Heart left ventricle (tissue), 16 donors: ENCODE measurements around the gene RAD51B. TPM values are rescaled to one million over a fixed set of nuclear protein-coding genes. Genes with fewer than 3 reads are reported as not detected.
A peak's percentile ranks its signal among the peaks of the same experiment; 100 is the strongest.

Source experiments
- ATAC-seq, 4 donors: fragments of 200-7000 bp; cut with Tn5 transposase; one replicate each; pipeline ENCODE4 v1.9.1; 2020 to 2022; ENCODE audit warnings: moderate library complexity in 4 of 4, mild to moderate bottlenecking in 3 of 4, moderate number of reproducible peaks in 1 of 4
- DNase-seq, 5 donors: peaks; one replicate each; pipeline ENCODE4 v3.0.0-alpha.2; 2020
- H3K27ac ChIP-seq, 12 donors: fragments of 200-600 bp; sonication (generic) in 4 of 12; one replicate each; pipeline versions ENCODE4 v1.5.0 to v1.8.0; 2016 to 2022; ENCODE audit warnings: mild to moderate bottlenecking in 2 of 12
- H3K27me3 ChIP-seq, 9 donors: fragments of 200-600 bp; sonication (generic) in 2 of 9; one replicate each; pipeline versions ENCODE4 v1.5.1 to v1.8.0; 2016 to 2022; ENCODE audit warnings: mild to moderate bottlenecking in 3 of 9
- H3K36me3 ChIP-seq, 9 donors: fragments of 200-600 bp; sonication (generic) in 2 of 9; one replicate each; pipeline versions ENCODE4 v1.5.0 to v1.8.0; 2018 to 2022; ENCODE audit warnings: mild to moderate bottlenecking in 2 of 9
- H3K4me1 ChIP-seq, 12 donors: fragments of 200-600 bp; sonication (generic) in 4 of 12; one replicate each; pipeline versions ENCODE4 v1.5.0 to v1.8.0; 2016 to 2022; ENCODE audit warnings: mild to moderate bottlenecking in 3 of 12
- H3K4me3 ChIP-seq, 12 donors: fragments of 200-600 bp; sonication (generic) in 4 of 12; one replicate each; pipeline versions ENCODE4 v1.5.0 to v1.8.0; 2017 to 2022; ENCODE audit warnings: mild to moderate bottlenecking in 9 of 12, moderate library complexity in 4 of 12
- H3K9me3 ChIP-seq, 12 donors: fragments of 200-600 bp; sonication (generic) in 4 of 12; one replicate each; pipeline versions ENCODE4 v1.5.0 to v1.8.0; 2016 to 2022; ENCODE audit warnings: mild to moderate bottlenecking in 1 of 12
- CTCF ChIP-seq, 12 donors: fragments of 200-600 bp; sonication (generic) in 4 of 12; IDR thresholded peaks; one replicate each; pipeline versions ENCODE4 v1.5.0 to v1.8.0; 2018 to 2022; ENCODE audit warnings: antibody characterized with exemption in 12 of 12, mild to moderate bottlenecking in 5 of 12
- POLR2A ChIP-seq, 2 donors: fragments of 450-650 bp; IDR thresholded peaks; one replicate each; pipeline ENCODE4 v1.6.1; 2017; ENCODE audit warnings: antibody characterized with exemption in 2 of 2, mild to moderate bottlenecking in 2 of 2, moderate library complexity in 2 of 2
- WGBS, 4 donors: extraction: QIAGEN DNeasy Blood & Tissue Kit in 2 of 4; methylation state at CpG; one replicate each; pipeline versions ENCODE4 v1.1.5 to v1.1.7; 2013 to 2018; 5-methylcytosine and 5-hydroxymethylcytosine counted together
- intact Hi-C, 10 donors: fragments of 100-400 bp; cut with DNase I; formaldehyde crosslinking; loops; one replicate each; pipeline versions ENCODE4 v1.11.1 to v1.14.2; 2022
- polyA plus RNA-seq, 2 donors: library from polyadenylated mRNA; stranded (reverse); fragments of 200-250 nt; gene quantifications; one replicate each; pipeline ENCODE4 v1.2.3, GENCODE V29; 2013
- total RNA-seq, 9 donors: library from RNA; depleted of rRNA in 2 of 9; stranded (reverse); fragments of >200 nt in 2 of 9; fragmentation: NEBNext Ultra II Directional in 3 of 9; extraction: Animal tissue kit (Norgen Biotek cat#: 25700) in 3 of 9; gene quantifications; one replicate each; pipeline versions ENCODE4 v1.1.0 to v1.2.4, GENCODE V29; 2016 to 2023
- donor health status: ischemic (EF 13 %, LVEDD 7.1; RV severe dilation, severe dysfunction).
- donor health status: healthy with polysubstance abuse.
- donor health status: DM: no; HTN: yes; CAD: no.
- donor health status: DM: no; HTN: no; CAD: no.
- donor health status: ischemic (EF 25% LVEDD 6.9; RV normal size, moderate dysfunction).
- donor health status: ischemic (EF 25% LVEDD 5.7; RV mildly dilated, moderate dysfunction).
- donor health status: healthy.
- donor health status: DM: yes; HTN: yes; CAD: no.
- donor health status: ischemic (EF 35%, LVEDD 5.7; RV mildly dilated, moderate dysfunction).
- donor health status: nonischemic (EF 11% LVEDD 7.7; RV severe dilation, severe dysfunction).
- donor health status: DM: yes; HTN: yes; CAD: no.
- donor health status: PGD.
- donor health status: ischemic (EF 29% LVEDD 5.4; RV normal size, mild dysfunction).
- donor health status: nonischemic (EF 23%, LVEDD 6.1; RV moderate dilation, normal function).

Gene RAD51B
- total and polyA plus RNA-seq, 11 donors = 1.3 to 11.3 (median 3.2) TPM

DNA sequence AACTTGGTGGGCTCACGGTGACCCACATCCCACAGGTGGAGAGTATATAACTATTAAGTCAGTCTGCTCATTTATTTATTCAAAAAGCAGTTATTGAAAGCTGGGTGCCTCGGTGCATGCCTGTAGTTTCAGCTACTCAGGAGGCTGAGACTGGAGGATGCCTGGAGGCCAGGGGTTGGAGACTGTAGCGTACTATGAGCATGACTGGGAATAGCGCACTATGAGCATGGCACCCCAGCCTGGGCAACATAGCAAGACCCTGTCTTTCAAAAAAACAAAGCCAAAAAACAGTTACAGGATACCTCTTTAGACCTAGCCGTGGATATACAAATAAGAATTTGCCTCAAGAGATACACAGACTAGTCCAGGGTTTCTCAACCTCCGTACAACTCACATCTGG lies 833.5 kb downstream of the RAD51B start:
- no peak overlapping the region for H3K4me3 ChIP-seq
- no peak for DNase-seq
- no peak for ATAC-seq
- TF ChIP-seq POLR2A (IDR thresholded peaks at IDR 0.05) (no peak), CTCF (IDR thresholded peaks at IDR 0.05) (no peak)
- no peaks in the 10 kb centered on the region for H3K36me3 ChIP-seq
- H3K4me1 ChIP-seq = peaks cover 0 to 50% (median 19%) of the 10 kb centered on the region in 12 donors
- no peaks in the 10 kb centered on the region for H3K9me3 ChIP-seq
- peak overlapping the region in 1 of 12 donors; percentile 85 for H3K27ac ChIP-seq
- WGBS, 4 donors = 88 to 99% (median 97%) methylated on average over 6 of the region's 6 CpGs
- intact Hi-C loops = loop anchor here in 1 of 10 donors (10.0 kb wide), 1 partner anchor 132 kb away; no protein-coding TSS in a partner anchor
- H3K27me3 ChIP-seq = no peaks in the 10 kb centered on the region

- Histone ChIP-seq H3K27me3 (no peaks in the 10 kb centered on the region), H3K27ac (peak overlapping the region in 1 of 12 donors; percentile 85), H3K4me1 (peaks cover 0 to 57% (median 24%) of the 10 kb centered on the region in 12 donors), H3K9me3 (no peaks in the 10 kb centered on the region), H3K36me3 (no peaks in the 10 kb centered on the region), H3K4me3 (no peak overlapping the region)
- WGBS, 4 donors = 91 to 94% (median 93%) methylated on average over 3 of the region's 3 CpGs
- intact Hi-C loops = loop anchor here in 1 of 10 donors (10.0 kb wide), 1 partner anchor 131 kb away; no protein-coding TSS in a partner anchor
- DNase-seq (no peak), ATAC-seq (no peak)
- no peak for TF ChIP-seq POLR2A (IDR thresholded peaks at IDR 0.05)
- no peak for TF ChIP-seq CTCF (IDR thresholded peaks at IDR 0.05)
Observed at GRCh38 chr14:68653804-68654203, 834.2 kb downstream of the RAD51B start.

DNA sequence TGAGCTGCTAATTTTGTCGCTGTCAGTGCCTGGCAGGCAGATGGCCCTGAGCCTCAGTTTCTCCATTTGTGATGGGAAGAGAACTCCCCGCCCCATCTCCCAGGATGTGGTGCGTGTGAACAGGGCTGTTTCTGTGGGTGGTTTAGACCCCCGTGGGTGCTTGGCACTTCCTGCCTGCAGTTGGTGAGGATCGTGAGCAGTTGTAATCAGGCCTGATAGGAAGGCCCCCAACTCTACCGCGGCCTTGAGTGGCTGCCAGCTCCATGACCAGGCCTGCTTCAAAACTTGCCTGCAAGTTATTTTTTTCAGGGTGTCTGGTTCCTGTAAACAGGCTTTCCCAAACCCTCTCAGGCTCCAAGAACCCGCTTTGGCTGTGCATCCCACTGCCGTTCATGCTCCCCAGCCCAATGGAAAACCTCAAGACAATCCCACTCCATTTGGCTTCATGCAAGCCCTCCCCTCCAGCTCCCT lies 834.9 kb downstream of the RAD51B start:
- H3K27me3 ChIP-seq = no peaks in the 10 kb centered on the region
- no peak for ATAC-seq
- no peaks in the 10 kb centered on the region for H3K9me3 ChIP-seq
- H3K4me3 ChIP-seq = no peak overlapping the region
- no peaks in the 10 kb centered on the region for H3K36me3 ChIP-seq
- 59 to 76% (median 64%) methylated on average over 5 to 9 of the region's 9 CpGs for WGBS, 4 donors
- H3K27ac ChIP-seq = peak overlapping the region in 1 of 12 donors; percentile 85
- intact Hi-C loops = loop anchor here in 1 of 10 donors (10.0 kb wide), 1 partner anchor 130 kb away; no protein-coding TSS in a partner anchor
- no peak for DNase-seq
- TF ChIP-seq POLR2A (IDR thresholded peaks at IDR 0.05) (no peak), CTCF (IDR thresholded peaks at IDR 0.05) (no peak)
- H3K4me1 ChIP-seq = peaks cover 0 to 64% (median 31%) of the 10 kb centered on the region in 12 donors

GRCh38 chr14:68655021-68655831 lies 835.6 kb downstream of the RAD51B start:
- Histone ChIP-seq H3K27ac (peak overlapping the region in 1 of 12 donors; percentile 85), H3K27me3 (no peaks in the 10 kb centered on the region), H3K4me3 (no peak overlapping the region), H3K4me1 (peaks cover 0 to 66% (median 33%) of the 10 kb centered on the region in 12 donors), H3K36me3 (no peaks in the 10 kb centered on the region), H3K9me3 (no peaks in the 10 kb centered on the region)
- DNase-seq (no peak), ATAC-seq (peak in 2 of 4 donors; percentile 17 to 24)
- intact Hi-C loops = loop anchor here in 2 of 10 donors (5.0 to 10.0 kb wide), 2 partner anchors 130 to 408 kb away; no protein-coding TSS in a partner anchor
- WGBS, 4 donors = 68 to 76% (median 70%) methylated on average over 17 to 19 of the region's 19 CpGs
- TF ChIP-seq CTCF (IDR thresholded peaks at IDR 0.05) = no peak
- no peak for TF ChIP-seq POLR2A (IDR thresholded peaks at IDR 0.05)
